Fibroblast of mammary gland (primary cell): ENCODE results near the gene AFAP1.
A peak's percentile ranks its signal among the peaks of the same experiment; 100 is the strongest.

Source experiments
- DNase-seq: peaks from one replicate; pipeline ENCODE4 v3.0.0-alpha.2; 2010; ENCODE audit warnings: low read depth
- H3K4me3 ChIP-seq: 2 replicates; pipeline ENCODE4 v1.5.1; 2011; ENCODE audit warnings: low read depth, mild to moderate bottlenecking, low read length, moderate library complexity; ENCODE audit not compliant: control insufficient read depth
- TF ChIP-seq, protein P1 (sequence below): conservative IDR thresholded peaks from 2 replicates; pipeline ENCODE4 v1.5.1; 2011; ENCODE audit warnings: low read depth, low read length, inconsistent platforms; ENCODE audit not compliant: control insufficient read depth, insufficient read depth

The AFAP1 gene

GRCh38 chr4:7761720-7762119 lies 177.9 kb downstream of the AFAP1 start:
- no peak overlapping the region for H3K4me3 ChIP-seq
- DNase-seq: peak; percentile 63
- TF ChIP-seq, protein P1, sequence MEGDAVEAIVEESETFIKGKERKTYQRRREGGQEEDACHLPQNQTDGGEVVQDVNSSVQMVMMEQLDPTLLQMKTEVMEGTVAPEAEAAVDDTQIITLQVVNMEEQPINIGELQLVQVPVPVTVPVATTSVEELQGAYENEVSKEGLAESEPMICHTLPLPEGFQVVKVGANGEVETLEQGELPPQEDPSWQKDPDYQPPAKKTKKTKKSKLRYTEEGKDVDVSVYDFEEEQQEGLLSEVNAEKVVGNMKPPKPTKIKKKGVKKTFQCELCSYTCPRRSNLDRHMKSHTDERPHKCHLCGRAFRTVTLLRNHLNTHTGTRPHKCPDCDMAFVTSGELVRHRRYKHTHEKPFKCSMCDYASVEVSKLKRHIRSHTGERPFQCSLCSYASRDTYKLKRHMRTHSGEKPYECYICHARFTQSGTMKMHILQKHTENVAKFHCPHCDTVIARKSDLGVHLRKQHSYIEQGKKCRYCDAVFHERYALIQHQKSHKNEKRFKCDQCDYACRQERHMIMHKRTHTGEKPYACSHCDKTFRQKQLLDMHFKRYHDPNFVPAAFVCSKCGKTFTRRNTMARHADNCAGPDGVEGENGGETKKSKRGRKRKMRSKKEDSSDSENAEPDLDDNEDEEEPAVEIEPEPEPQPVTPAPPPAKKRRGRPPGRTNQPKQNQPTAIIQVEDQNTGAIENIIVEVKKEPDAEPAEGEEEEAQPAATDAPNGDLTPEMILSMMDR: peak; percentile 66

DNA sequence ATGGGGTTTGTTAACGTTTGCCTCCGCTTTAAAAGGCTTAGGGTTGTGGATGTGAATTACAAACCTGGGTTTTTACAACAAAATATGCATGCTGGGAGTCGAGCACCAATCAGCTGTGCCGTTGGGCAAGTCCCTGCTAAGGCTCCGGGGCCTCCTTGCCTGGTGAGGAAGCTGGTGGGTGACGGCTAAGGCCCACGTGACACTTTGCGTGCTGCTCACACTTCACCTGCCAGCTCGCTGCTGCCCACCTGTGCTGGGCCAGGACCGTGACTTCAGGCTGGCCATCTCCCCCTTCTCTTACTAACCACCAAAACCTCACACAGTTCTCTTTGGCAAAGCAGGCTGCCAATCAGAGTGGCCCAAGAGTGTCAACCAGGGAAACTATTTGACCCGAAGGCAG lies 178.3 kb downstream of the AFAP1 start:
- H3K4me3 ChIP-seq: no peak overlapping the region
- TF ChIP-seq, protein P1: no peak
- no peak for DNase-seq

GRCh38 chr4:7760706-7761105 lies 179.0 kb downstream of the AFAP1 start:
- DNase-seq: no peak
- H3K4me3 ChIP-seq: no peak overlapping the region
- TF ChIP-seq, protein P1: no peak

DNA sequence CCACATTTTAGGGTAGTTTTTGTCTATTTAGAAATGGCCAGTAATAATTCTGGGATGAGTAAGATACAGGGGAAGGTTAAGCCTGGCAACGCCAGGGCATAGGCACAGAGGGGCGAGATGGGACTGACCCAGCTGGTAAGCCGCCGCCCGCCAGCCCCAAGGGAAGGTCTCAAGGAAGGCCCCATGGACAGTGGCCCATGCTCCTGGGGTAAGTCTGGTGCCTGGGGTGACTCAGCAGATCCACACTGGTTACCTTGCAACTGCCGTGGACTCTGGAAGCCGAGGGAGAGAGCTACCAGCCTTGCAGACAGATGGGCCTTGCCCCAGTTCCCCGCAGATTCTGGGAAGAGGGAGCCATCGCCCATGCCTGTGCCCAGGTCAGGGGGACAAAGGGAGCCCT lies 179.4 kb downstream of the AFAP1 start:
- no peak overlapping the region for H3K4me3 ChIP-seq
- TF ChIP-seq, protein P1: no peak
- no peak for DNase-seq

GRCh38 chr4:7759635-7760034 lies 180.0 kb downstream of the AFAP1 start:
- H3K4me3 ChIP-seq: no peak overlapping the region
- no peak for DNase-seq
- TF ChIP-seq, protein P1: no peak

DNA sequence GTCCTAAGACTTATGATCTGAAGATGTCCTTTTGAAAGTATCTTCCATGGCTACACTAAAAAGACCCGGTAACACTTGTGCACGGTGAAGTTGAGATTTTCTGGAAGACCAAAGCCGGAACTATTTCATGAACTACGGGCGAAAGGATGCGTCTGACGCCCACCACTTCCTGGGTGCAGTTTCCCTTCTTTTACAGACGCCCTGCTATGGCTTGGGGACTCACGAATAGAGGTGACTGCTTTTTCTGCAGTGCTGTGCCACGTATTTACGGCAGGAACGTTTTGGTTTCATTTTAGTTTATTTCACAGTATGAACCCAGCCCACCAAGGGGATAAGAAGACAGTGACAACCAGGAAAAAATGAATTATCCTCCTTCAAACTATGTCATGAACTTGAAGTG lies 180.4 kb downstream of the AFAP1 start:
- H3K4me3 ChIP-seq: no peak overlapping the region
- no peak for DNase-seq
- TF ChIP-seq, protein P1: no peak

DNA sequence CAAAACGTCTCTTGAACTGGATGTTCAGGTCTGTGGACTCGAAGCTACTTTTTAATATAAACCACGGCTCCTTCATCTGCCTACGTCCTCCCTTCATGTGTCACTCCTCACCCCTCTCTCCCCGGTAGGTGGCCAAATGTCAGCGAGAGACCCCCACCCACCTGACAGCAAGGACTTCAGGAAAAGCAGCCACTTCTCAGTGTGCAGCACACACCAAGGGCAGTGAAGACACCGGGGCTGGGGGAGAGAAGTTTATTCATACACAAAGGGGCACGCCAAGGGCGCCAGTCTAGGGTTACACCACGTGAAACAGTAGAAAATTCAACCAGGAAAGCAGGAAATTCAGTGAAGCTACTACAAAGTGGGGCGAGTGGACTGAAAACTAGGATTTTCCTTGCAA lies 181.2 kb downstream of the AFAP1 start:
- DNase-seq: no peak
- TF ChIP-seq, protein P1: no peak
- no peak overlapping the region for H3K4me3 ChIP-seq
